Measurements from ENCODE around the gene RGS4.

RGS4 gene

DNA sequence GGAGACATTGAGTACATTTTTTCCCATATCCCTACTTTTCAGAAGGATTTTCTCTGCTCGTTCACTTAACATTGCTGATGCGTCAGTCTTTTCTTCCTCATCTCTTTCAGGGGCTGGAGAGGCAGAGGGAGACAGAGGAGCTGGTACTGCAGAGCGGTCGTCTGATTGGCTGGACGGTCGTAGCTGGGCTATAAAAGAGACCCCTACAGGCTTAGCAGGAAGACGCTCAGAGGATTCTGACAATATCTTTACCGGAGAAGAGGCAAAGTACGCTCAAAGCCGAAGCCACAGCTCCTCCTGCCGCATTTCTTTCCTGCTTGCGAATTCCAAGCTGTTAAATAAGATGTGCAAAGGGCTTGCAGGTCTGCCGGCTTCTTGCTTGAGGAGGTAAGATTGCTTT lies at the start of gene RGS4:
TSS of gene RGS4 (plus strand) at position 220 of the 400 bp plus-strand sequence. CDS start at position 344, 124 bp downstream.
- DNase-seq, result peak; percentile 92

DNA sequence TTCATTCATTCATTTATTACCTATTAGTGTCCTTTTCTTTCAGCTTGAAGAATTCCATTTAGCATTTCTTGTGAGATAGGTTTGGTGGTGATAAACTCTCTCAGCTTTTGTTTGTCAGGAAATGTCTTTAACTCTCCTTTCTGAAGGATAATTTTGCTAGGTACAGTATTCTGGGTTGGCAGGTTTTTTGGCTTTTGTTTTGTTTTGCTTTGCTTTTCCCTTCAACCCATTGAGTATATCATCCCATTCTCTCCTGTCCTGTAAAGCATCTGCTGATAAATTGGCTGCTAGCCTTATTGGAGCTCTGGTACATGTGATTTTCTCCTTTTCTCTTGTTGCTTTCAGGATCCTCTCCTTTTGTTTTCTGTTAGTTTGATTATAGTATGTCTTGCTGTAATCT lies 47.0 kb upstream of the RGS4 start:
- no peak for DNase-seq

DNA sequence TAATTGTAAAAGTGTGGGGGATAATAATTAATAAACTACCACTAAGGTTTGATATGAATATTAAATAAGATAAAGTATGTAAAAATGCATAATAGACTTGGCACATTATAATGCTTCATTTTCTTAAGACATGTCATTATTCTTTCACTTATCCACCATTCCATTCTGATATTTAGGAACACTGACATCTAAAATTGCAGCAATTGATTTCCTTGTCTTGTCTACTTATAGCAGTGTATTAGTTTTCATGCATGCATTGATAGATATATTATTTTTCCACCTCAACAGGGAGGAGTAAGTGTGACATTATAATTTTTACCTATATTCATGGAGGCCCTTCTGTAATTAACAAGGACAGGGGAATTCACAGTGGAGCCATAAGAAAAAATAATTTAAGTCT lies 41.6 kb upstream of the RGS4 start:
- DNase-seq, result no peak

DNA sequence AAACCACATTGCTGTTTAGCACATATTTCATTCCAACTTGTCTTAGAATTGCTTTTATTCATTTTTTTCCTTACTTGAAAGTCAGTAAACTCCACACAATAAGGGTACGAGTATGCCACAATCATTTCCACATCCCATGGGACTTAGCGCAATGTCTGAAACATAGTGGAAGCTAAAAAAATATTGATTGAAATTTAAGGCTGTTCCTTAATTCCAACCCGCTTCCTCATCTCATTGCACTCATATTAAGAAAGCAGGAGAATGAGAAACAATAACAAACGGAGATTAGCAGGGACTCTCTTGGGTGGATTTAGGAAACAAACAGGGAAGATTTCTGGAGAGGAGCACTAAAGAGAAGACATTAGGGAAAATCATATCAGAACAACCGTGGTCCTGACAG lies 39.3 kb upstream of the RGS4 start:
- no peak for DNase-seq

DNA sequence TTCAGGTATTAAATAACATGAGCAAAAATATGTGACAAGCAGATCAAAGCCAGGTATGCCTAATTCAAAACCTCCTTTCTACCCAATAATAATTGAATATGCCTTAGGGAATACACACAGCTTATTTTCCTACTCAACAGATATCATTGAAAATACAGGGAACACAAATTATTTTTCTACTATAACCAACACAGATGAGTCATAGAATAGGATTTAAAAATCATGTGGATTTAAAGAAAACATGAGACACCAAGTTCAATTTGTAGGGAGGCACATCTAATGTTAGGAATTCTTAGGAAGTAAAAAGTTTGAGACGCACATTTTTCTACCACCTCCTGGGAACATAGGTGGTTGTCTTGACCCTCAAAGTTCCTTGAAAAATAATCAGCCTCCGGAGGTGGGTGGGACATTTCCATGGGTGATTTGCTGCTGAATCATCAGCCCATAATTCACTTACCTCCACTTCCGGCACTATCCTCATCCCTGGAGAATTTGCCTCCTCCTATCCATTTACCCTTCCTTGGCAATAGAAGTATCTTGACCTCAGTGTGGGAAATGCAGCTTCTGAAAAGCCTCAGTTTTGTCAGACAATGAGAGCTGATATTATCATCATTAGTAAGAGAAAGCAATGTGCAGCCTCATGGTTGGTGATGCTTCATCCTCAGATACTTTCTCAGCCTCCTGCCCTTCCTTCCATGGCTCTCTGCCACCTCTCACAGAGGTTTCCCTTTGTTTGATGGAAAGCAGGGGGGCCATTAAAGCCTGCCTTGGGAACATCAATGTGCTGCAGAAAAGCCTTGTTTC lies 33.5 kb upstream of the RGS4 start:
- peak; percentile 48 for DNase-seq

DNA sequence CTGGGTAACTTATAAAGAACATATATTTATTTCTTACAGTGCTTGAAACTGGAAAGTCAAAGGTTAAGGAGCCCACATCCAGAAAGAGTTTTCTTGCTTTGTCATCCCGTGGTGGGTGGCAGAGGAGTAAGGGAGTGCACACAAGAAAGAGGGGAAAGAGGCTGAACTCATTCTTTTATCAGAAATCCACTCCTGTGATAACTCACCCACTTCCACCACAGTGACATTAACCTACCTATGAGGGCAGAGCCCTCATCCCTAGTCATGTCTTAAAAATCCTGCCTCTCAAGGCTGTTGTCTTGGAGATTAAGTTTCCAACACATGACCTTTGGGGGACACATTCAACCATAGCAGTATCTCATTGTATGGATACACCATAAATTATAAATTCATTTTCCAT lies 32.5 kb upstream of the RGS4 start:
- DNase-seq, result no peak

DNA sequence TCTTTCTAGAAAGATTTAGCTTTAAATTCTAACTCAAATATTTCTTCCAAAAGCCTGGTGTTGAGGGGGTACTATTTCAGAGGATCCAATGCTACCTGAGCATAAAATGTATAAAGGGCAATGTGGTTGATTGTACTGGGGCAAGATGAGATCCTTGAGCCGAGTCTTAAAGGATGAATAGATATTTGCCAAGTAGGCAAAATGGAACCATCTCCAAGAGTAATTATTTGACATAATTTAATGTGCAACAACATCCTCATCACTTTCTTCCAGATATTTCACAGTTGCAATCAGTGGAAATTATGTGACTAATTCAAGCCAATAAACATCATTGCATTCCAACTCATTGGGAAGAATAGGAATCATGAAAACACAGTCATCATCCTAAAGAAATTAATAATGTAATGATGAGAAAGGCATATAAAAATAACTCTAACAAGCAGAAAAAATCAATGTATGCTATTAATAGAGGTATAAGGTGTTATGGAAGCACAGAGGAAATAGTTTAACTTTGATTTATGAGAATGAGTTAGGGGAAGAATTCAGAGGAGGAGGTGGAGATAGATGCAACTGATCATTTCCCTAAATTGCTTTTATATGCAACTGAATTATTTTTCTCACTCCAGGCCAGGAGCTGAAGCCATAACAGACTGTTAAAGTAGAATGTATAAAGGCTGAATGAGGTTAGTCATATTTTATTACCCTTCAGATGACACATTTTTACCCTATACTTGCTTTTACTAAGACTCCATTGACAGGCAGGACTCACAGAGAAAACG lies 30.0 kb upstream of the RGS4 start:
- DNase-seq, result no peak

DNA sequence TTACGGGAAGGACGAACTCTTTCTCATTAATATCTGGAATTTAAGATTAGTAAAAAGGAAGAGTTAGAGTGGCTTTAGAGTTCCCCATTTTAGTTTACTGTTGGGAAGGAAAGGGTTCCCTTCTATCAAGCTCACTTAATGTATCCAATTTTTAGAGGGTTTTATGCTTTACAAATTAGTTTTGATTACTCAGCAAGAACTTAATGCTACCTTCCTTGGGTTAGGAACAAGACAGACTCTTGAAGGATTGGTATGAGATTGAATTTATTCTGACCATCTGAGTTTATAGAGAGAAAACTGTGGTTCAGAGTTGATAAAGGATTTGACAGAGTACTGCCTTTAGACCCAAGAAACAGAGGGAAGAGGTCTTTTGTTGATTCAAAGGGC lies 29.5 kb upstream of the RGS4 start:
- no peak for DNase-seq

DNA sequence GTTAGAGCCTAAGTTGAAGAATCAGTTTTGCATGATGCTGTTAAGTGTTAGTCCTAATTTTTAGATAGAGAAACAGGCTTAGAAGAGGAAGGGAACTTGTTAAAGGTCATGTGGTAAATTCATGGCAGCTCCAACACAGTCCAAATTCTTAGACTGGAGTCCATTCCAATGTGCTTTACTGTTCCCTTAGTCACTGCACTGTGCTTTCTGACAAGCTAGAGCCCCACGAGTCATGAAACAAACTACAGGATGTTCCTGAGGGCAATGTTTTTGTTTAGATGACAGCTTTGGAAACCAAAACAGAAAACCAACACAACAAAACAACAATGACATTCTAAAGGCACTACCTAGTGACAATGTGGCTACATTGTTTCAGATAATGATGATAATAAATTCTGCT lies 23.1 kb upstream of the RGS4 start:
- DNase-seq, result no peak

DNA sequence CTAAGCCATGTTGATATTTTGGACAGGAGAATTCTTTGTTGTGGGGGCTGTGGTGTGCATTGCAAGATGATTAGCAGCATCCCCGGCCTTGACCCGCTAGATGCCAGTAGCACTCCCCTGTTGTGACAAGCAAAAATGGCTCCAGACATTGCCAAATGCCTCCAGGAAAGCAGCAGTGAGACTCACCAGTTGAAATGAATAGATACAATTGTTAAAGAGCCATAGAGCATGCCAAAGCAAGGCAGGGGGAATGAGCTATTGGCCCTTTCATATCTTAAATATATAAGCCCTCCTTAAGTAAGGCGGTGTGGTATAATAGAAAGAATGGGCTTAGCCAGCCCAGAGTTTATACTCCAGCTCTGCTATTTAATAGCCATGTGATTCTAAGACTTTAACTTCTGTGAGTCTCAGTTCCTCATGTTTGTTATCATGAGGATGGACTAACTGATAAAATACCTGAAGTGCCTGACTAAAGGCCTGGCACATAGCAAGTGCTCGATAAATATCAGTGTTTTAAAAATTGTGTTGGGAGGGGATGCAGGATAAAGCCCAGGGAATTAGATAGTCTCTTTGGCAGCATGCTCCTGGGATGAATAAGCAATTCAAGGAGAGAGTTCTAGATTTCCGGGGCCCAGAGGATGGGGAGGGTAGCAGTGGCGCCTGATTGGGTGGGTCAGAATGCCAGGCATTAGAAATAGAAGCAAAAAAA lies 21.1 kb upstream of the RGS4 start:
- no peak for DNase-seq

DNA sequence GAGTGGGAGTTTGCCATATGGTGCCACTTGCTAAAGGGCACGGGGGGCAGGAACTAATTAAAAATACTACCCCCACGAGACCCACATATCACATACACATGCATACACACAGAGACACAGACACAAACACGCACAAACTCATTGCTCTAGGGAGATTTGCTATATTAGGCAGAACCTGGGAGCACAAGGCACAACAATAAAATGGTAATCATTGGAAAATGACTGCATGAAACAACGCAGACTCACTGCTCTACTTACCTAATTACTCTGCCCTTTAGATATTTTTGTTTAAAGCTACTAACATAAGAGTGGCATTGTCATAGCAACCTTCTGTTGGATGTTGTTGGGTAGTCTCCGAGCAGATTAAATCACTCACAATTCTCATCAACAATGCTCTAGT lies 20.3 kb upstream of the RGS4 start:
- DNase-seq, result no peak

DNA sequence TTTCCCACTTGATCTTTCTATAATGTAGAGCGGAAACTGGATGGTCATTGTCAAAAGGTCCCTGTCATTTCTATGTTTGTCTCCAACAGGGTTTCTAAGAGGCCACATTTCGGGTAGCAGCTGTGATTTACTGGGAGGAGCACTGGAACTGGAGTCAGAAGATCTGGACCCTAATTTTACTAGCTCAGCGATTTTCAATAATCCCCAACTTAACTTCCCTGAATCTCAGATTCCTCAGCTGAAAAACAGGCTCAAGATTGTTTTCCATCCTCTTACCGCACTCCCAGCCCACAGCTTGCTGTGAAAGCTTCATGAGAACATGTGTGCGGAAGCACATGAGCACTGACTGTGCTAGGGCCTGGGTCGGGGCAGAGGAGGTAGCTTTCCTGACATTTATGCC lies 19.9 kb upstream of the RGS4 start:
- DNase-seq, result no peak

DNA sequence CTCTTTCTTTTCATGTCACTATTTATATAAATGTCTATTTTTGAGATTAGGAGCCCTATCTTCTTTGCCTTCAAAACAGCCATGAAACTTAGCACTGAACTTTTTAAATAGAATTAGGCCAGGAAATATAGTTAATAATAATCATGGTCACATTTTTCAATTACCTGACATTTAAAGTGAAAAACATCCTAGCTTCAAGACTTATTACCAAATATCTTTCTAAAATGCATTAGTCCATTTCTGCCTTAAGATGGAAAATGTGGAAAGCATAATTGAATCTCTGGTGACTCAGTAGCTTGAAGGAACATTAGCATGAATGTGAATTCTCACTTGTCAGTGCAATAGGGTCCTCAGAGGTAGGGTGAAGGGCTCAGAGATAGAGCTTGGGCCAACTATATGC lies 18.7 kb upstream of the RGS4 start:
- no peak for DNase-seq

DNA sequence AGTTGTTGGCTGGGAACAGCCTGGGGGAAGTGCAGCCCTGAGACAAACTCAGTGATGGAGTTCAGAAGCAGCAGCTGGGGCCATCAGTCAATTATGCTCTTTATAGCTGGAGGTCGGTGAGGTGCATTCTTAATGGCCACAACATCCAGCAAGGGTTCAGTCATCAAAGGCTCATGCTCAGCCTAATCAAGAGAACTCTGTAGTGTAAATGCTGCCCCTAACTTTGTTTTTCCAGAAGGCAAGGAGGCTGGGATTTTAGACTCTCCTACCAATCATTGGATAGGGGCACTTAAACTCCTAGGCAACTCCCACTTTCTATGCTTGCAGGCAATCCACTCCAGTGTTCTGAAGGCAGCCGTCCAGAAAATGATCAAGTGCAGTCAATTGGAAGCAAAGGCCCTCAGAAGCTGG lies 15.0 kb upstream of the RGS4 start:
- peak; percentile 87 for DNase-seq

DNA sequence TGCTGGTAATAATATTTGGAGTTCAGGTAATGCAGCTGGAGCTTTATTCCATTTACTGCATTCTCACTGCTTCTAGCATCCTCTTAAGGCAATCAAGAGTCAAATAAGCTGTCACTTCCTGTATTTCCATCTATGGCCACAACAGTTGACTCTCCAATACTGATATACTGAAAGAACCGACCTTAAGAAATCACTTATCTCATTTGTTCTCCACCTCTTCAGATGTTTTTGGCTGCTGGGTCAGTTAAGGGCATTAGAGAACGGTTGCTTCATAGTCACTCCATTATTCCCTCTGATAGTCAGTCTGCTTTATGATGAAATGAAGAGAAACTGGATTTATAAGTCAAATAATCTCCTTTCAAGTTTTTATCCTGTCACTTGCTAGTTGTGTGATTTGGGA lies 14.2 kb upstream of the RGS4 start:
- DNase-seq, result peak; percentile 22

DNA sequence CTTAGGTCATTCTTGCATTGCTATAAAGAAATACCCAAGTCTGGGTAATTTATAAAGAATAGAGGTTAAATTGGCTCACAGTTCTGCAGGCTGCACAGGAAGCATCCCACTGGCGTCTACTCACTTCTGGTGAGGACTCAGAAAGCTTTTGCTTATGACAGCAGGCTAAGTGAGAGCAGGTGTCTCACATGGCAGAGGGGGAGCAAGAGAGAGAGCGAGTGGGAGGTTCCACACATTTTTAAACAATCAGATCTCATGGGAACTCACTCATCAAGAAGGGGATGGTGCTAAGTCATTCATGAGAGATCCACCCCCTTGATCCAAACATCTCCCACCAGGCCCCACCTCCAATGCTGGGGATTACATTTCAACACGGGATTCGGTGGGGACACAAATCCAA lies 13.6 kb upstream of the RGS4 start:
- DNase-seq, result peak; percentile 78

DNA sequence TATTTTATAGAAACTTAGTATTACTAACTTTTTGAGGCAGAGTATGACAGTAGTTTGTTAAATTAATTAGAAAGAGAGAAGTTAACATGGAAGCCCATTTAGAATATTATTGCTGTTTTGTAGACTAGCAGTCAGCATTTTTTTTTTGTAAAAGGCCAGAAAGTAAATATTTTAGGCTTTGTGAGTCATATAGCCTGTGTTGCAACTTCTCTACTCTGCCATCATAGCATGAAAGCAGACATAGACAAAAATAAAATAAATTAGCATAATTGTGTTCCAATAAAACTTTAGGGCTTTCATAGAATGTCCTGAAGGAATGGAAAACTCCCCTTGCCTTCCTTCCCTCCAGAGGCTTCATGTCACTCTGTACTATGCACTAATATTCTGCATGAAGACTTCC lies 12.3 kb upstream of the RGS4 start:
- no peak for DNase-seq

DNA sequence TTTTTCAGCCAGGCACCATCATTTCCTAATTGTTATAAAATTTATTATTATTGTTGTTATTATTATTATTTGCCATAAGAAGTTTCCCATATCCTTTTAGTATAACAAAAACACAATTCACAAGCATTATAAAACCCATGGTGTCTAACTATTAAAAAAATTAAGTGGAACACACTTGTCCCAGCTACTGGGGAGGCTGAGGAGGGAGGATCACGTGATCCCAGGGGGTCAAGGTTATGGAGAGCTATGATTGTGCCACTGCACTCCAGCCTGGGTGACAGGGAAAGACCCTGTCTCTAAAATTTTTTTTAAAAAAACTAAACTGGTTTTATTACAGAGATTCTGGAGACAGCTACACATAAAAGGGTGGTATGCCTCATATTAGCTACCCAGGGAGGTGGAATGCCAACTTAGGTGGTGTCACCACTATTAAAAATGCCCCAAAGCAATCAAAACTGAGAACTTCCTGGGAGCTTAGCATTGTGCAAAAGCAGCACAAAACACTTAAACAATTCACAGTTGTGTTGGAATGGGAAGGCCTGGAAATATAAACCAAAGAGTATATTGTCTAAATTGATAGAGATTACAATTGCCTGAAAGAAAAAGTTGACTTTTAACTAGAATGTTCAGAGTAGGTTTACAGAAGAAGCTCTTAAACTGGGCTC lies 8.7 kb upstream of the RGS4 start:
- no peak for DNase-seq

DNA sequence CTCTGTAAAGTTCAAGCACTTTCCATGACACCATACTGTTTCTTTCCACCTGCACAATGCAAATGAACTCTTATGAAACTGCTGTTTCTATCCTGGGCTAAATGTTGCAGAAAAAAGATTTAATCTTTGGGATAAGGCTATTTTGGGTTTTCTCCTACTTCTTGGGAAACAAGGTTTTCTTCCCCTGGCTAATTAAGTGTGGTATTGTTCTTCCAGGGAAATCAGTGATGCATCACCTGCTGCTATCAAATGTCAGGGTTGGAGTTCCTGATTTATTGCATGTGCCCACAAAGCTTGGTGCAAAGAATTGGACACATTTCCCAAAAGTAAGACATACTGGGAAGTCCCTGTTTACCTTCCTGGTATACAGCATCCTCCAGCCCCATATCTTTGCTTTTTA lies 6.0 kb upstream of the RGS4 start:
- no peak for DNase-seq

DNA sequence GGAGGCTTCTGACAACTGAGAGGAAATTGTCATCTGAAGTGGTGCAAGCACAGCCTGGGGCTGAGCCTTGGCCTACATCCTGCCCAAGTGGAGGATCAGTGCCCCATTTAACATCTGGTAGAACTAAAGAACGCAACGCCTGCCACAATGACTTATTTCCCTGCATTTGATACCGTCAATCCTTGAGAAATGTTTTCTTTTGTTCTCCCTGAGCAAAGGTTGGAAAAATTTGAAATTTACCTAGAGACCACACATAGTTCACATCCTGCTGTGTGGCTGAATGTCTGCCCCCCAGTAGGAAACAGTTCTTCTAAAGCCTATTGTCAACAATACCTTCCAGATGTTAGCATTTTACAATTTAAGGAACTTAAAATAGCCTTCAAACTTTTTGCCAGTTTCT lies 5.6 kb upstream of the RGS4 start:
- DNase-seq, result no peak

DNA sequence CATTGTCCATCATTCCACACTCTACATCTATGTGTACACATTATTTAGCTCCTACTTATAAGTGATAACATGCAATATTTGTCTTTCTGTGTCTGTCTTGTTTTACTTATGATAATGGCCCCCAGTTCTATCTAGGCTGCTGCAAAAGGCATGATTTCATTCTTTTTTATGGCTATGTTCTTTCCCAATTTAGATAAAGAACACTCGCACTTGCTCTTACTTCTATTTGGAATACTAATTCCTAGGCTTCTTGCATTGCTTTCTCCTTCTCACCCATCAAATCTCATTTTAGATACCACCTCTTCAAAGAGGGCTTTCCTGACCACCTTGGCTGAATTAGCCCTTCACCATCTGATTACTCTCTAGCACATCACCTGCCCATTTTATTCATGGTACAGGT lies 3.0 kb upstream of the RGS4 start:
- DNase-seq, result no peak

DNA sequence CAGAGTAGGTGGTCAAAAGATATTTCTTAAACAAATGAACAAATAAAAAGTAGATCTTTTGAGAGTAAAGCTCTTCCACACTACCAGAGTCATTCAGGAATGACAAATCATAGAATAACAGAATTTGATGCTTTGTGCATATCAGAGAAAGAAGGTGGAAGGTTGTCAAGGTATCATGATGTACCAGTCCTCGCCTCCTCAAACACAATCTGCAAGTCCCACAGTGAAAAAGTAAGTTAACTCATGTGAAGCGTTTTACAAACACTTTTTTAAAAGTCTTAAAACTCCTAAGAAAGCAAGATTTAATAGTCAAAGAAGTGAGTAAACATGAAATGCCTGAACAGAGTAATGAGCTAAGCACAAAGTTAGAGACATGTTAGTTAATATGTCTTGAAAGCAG lies 2.5 kb upstream of the RGS4 start:
- DNase-seq, result no peak

DNA sequence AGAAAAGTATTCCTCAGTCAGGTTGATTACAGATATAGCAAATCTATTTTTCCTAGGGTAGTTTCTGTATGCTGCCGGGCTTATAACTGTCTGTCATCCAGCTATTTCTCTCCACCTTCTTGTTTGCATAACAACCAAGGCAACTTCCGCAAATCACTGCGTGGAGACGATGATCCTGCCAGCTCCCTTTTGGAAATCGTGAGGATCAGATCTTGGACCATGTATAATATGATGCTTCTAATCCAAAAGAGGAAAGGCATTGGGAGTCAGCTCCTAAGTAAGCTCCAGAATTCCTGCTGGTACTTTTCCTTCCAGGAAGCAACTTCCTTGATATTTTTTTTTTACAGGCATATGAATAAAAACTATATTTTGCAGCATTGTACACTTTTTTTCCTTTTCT lies 445 bp upstream of the RGS4 start:
- DNase-seq, result no peak

Data from eye (tissue), 1 donor.